Endodermal cell (in vitro differentiated cells): Measurements from ENCODE around the gene ATXN10. TPM values are rescaled to one million over a fixed set of nuclear protein-coding genes. Genes with fewer than 3 reads are reported as not detected.

Experiments used
- DNase-seq: peaks from one replicate; pipeline ENCODE4 v3.0.0-alpha.2; 2017
- H3K27ac ChIP-seq: 2 replicates; pipeline ENCODE4 v1.5.1; 2013; ENCODE audit warnings: mild to moderate bottlenecking, low read depth, low read length, moderate library complexity
- H3K27me3 ChIP-seq: 2 replicates; pipeline ENCODE4 v1.6.1; 2013; ENCODE audit warnings: mild to moderate bottlenecking, low read length, moderate library complexity; ENCODE audit not compliant: insufficient read depth, control insufficient read depth, poor library complexity, severe bottlenecking
- H3K36me3 ChIP-seq: 2 replicates; pipeline ENCODE4 v1.7.0; 2013; ENCODE audit warnings: mild to moderate bottlenecking, low read length, moderate library complexity; ENCODE audit not compliant: control insufficient read depth, insufficient read depth
- H3K4me1 ChIP-seq: one replicate; pipeline ENCODE4 v1.7.0; 2013; ENCODE audit warnings: low read length; ENCODE audit not compliant: control insufficient read depth, insufficient read depth
- H3K4me3 ChIP-seq: 2 replicates; pipeline ENCODE4 v1.5.1; 2013; ENCODE audit warnings: mild to moderate bottlenecking, low read length, moderate library complexity
- H3K9ac ChIP-seq: 2 replicates; pipeline ENCODE4 v1.6.1; 2013; ENCODE audit warnings: mild to moderate bottlenecking, low read length, moderate library complexity; ENCODE audit not compliant: poor library complexity, severe bottlenecking; ENCODE audit errors: extremely low read depth
- H3K9me3 ChIP-seq: 2 replicates; pipeline ENCODE4 v1.6.1; 2013; ENCODE audit warnings: mild to moderate bottlenecking, low read length, moderate library complexity; ENCODE audit not compliant: control insufficient read depth
- H3K27ac Mint-ChIP-seq: 2 replicates; pipeline ENCODE4 v1.8.0; 2020; ENCODE audit warnings: mixed read lengths
- H3K27me3 Mint-ChIP-seq: 2 replicates; pipeline ENCODE4 v1.8.0; 2021; ENCODE audit warnings: mild to moderate bottlenecking, mixed read lengths; ENCODE audit not compliant: insufficient read depth
- H3K36me3 Mint-ChIP-seq: 2 replicates; pipeline ENCODE4 v1.8.0; 2020; ENCODE audit warnings: low read depth, mixed read lengths
- H3K4me1 Mint-ChIP-seq: 2 replicates; pipeline ENCODE4 v1.8.0; 2020; ENCODE audit warnings: mixed read lengths
- H3K4me3 Mint-ChIP-seq: 2 replicates; pipeline ENCODE4 v1.8.0; 2020; ENCODE audit warnings: mild to moderate bottlenecking, moderate library complexity, mixed read lengths
- H3K9me3 Mint-ChIP-seq: 2 replicates; pipeline ENCODE4 v1.8.0; 2020; ENCODE audit warnings: mild to moderate bottlenecking, mixed read lengths
- WGBS, 2 experiments: methylation state at CpG; one replicate each; pipeline versions ENCODE4 v1.1.5 to v1.1.7; 2013; ENCODE audit warnings: missing lambda C conversion rate in 2 of 2, mixed read lengths in 1 of 2; ENCODE audit not compliant: insufficient coverage in 1 of 2, insufficient read length in 1 of 2; 5-methylcytosine and 5-hydroxymethylcytosine counted together
- total RNA-seq, 2 donors: library from RNA; stranded (reverse); fragmentation: NEBNext Ultra II Directional in 1 of 2; extraction: Animal tissue kit (Norgen Biotek cat#: 25700) in 1 of 2; gene quantifications; 2 replicates in 1 of 2; 3 replicates in 1 of 2; pipeline ENCODE4 v1.2.1, GENCODE V29; 2021
- TF ChIP-seq, protein P1 (sequence below): fragments of 200-600 bp; sonication (generic); conservative IDR thresholded peaks from 2 replicates; pipeline ENCODE4 v1.5.0; 2021; ENCODE audit warnings: antibody characterized with exemption, mild to moderate bottlenecking

Gene ATXN10
- total RNA-seq, 2 donors from 2014 or later: 223 to 266 TPM

DNA sequence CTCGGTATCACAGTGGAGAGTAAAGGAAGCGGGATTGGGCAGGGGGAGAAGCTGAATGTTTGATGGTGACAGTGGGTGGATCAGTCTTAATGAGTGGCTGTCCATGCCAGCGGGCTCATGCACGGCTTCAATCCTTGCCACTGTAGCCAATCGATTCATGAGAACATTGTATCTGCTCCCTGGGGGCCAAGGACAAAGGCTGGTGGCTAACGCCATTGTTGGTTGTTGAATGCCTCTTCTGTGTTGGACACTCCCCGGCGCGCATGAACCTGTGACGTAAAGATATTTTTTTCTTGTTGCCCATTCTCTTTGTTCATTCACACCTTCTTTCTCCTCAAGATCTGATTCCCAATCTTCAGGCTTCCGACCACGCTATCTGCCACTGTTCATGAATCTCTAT lies 20.9 kb upstream of the ATXN10 start:
- Mint-ChIP-seq H3K4me1 (no peaks in the 10 kb centered on the region), H3K27me3 (peaks cover 30% of the 10 kb centered on the region), H3K9me3 (no peaks in the 10 kb centered on the region), H3K27ac (no peak overlapping the region), H3K4me3 (no peak overlapping the region), H3K36me3 (no peaks in the 10 kb centered on the region)
- Histone ChIP-seq H3K4me1 (no peaks in the 10 kb centered on the region), H3K4me3 (no peak overlapping the region), H3K9ac (no peak overlapping the region), H3K27me3 (peaks cover 7% of the 10 kb centered on the region), H3K27ac (no peak overlapping the region), H3K36me3 (no peaks in the 10 kb centered on the region), H3K9me3 (no peaks in the 10 kb centered on the region)
- no peak for DNase-seq
- WGBS, 2 experiments: 93 to 94% methylated on average over 10 to 12 of the region's 12 CpGs
- TF ChIP-seq, protein P1, sequence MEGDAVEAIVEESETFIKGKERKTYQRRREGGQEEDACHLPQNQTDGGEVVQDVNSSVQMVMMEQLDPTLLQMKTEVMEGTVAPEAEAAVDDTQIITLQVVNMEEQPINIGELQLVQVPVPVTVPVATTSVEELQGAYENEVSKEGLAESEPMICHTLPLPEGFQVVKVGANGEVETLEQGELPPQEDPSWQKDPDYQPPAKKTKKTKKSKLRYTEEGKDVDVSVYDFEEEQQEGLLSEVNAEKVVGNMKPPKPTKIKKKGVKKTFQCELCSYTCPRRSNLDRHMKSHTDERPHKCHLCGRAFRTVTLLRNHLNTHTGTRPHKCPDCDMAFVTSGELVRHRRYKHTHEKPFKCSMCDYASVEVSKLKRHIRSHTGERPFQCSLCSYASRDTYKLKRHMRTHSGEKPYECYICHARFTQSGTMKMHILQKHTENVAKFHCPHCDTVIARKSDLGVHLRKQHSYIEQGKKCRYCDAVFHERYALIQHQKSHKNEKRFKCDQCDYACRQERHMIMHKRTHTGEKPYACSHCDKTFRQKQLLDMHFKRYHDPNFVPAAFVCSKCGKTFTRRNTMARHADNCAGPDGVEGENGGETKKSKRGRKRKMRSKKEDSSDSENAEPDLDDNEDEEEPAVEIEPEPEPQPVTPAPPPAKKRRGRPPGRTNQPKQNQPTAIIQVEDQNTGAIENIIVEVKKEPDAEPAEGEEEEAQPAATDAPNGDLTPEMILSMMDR: no peak

DNA sequence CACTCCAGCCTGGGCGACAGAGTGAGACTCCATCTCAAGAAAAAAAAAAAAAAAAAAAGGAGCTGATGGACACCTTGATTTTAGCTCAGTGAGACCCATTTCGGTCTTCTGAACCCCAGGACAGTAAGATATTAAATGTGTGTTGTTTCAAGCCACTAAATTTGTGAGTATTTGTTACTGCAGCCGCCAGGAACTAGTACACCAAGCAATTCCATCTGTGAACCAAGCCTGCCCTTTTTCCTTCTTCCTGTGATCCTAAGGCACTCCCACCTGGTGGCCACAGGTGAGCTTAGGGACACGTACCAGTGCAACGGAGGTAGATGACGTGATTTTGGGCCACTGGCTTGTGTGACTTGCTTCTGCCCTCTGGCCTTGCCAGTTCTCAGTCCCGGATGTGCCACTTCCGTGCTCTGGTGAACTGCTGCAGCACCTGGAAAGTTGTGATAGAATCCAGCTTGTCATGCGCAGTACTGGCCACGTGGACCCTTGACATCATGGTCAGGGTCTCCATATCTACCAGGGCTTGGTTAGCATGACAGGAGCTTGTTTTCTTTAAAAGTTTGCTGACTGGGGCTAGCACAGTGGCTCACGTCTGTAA lies 19.6 kb upstream of the ATXN10 start:
- Mint-ChIP-seq H3K27ac (no peak overlapping the region), H3K4me3 (no peak overlapping the region), H3K4me1 (no peaks in the 10 kb centered on the region), H3K36me3 (no peaks in the 10 kb centered on the region), H3K9me3 (no peaks in the 10 kb centered on the region), H3K27me3 (peaks cover 21% of the 10 kb centered on the region)
- H3K9me3 ChIP-seq: no peaks in the 10 kb centered on the region
- H3K36me3 ChIP-seq: no peaks in the 10 kb centered on the region
- TF ChIP-seq, protein P1: no peak
- DNase-seq: no peak
- H3K4me3 ChIP-seq: no peak overlapping the region
- H3K27me3 ChIP-seq: no peaks in the 10 kb centered on the region
- 93% methylated on average over 9 to 11 of the region's 11 CpGs for WGBS, 2 experiments
- no peak overlapping the region for H3K27ac ChIP-seq
- H3K9ac ChIP-seq: no peak overlapping the region
- no peaks in the 10 kb centered on the region for H3K4me1 ChIP-seq

DNA sequence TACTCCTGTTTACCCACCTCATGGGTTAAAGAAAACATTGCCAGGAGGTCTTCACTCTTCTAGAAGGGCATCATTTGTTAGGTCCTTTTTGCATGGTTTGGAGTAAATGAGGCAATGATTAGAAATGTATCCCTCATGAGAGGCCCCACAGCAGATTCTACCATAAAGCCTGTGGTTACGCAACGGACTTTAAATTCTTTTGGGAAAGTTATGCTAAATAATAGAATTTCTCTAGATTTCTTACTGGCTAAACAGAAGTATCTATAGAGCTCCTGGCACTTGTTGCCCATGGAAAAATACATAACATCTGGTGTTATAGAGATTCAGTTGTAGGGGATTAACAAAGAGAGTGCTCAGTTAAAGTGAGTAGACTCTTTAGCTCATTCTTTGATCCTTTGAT lies 15.1 kb upstream of the ATXN10 start:
- Mint-ChIP-seq H3K27ac (no peak overlapping the region), H3K4me1 (no peaks in the 10 kb centered on the region), H3K4me3 (no peak overlapping the region), H3K9me3 (no peaks in the 10 kb centered on the region), H3K27me3 (peaks cover 4% of the 10 kb centered on the region), H3K36me3 (no peaks in the 10 kb centered on the region)
- TF ChIP-seq, protein P1: no peak
- no peak overlapping the region for H3K27ac ChIP-seq
- H3K9me3 ChIP-seq: no peaks in the 10 kb centered on the region
- H3K27me3 ChIP-seq: no peaks in the 10 kb centered on the region
- 97% methylated on average over 2 of the region's 2 CpGs; no CpG with 5 or more reads in 1 of the 2 experiments for WGBS, 2 experiments
- no peak for DNase-seq
- H3K4me1 ChIP-seq: no peaks in the 10 kb centered on the region
- no peaks in the 10 kb centered on the region for H3K36me3 ChIP-seq
- H3K9ac ChIP-seq: no peak overlapping the region
- no peak overlapping the region for H3K4me3 ChIP-seq
